DND-41 (cell line): ENCODE measurements around the gene KCNIP4.

Experiments
- CTCF ChIP-seq: IDR thresholded peaks from 2 replicates; pipeline ENCODE4 v1.5.1; 2012; ENCODE audit warnings: borderline replicate concordance, low read length, moderate library complexity, mild to moderate bottlenecking; ENCODE audit not compliant: poor library complexity, severe bottlenecking; ENCODE audit errors: extremely low read depth
- EZH2 ChIP-seq: IDR thresholded peaks from 3 replicates; pipeline ENCODE4 v1.6.1; 2012; ENCODE audit warnings: borderline replicate concordance, low read depth, mild to moderate bottlenecking, moderate library complexity, low read length, inconsistent platforms; ENCODE audit not compliant: severe bottlenecking

DNA sequence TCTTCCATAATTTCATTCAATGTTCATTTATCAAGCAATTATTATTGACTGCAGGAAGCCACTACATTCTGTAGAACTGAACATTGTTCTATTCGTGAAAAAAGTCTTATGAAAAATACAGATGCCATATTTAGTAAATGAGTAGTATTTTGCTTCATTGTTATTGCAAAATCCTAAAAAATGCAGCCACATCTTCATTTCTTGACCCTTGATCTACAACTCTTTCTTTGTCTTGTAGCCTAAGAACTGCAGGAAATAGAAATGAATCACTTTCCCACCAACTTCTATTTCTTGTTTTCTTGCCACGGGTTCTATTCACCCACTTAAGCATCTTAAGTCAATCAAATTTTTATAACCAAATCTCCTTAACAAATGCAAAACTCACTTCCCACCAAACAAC is 63.3 kb downstream of the KCNIP4 start:
- TF ChIP-seq CTCF (no peak), EZH2 (no peak)
